ENCODE data around the gene IGF2BP1. TPM values are rescaled to one million over a fixed set of nuclear protein-coding genes. Genes with fewer than 3 reads are reported as not detected.

Gene IGF2BP1
- not detected in 2 replicates for total RNA-seq

DNA sequence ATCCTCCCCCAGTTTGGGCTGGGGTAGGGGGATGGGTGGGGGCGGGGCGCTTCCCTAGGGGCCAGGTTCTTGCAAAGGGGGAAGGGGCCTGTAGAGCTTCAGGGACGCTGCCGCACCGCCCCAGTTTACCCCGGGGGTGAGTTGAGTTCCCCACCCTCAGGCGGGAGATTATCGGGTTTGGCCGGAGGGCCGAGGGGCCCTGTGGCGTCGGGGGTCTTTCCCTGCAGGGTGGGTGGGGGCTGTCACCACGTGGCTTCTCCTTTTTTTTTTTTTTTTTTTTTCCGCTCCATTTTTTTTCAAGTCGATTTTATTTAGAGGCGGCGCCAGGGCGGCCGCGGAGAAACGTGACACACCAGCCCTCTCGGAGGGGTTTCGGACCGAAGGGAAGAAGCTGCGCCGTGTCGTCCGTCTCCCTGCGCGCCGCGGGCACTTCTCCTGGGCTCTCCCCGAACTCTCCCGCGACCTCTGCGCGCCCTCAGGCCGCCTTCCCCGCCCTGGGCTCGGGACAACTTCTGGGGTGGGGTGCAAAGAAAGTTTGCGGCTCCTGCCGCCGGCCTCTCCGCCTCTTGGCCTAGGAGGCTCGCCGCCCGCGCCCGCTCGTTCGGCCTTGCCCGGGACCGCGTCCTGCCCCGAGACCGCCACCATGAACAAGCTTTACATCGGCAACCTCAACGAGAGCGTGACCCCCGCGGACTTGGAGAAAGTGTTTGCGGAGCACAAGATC, at the start of gene IGF2BP1:
TSS of gene IGF2BP1 (plus strand) at position 283 of the 724 bp plus-strand sequence. CDS start at position 644, 361 bp downstream.

Other genes starting within 250 kb of the IGF2BP1 start
- gene TTLL6, start 180.2 kb upstream of the IGF2BP1 start, total RNA-seq: not detected in 2 replicates
- 27.6 and 32.7 TPM in 2 replicates for gene CALCOCO2, start 166.3 kb upstream of the IGF2BP1 start, total RNA-seq
- 133 and 215 TPM in 2 replicates for gene ATP5MC1, start 104.6 kb upstream of the IGF2BP1 start, total RNA-seq
- 72.0 and 79.5 TPM in 2 replicates for gene UBE2Z, start 89.0 kb upstream of the IGF2BP1 start, total RNA-seq
- 92.3 and 99.6 TPM in 2 replicates for gene SNF8, start 52.5 kb upstream of the IGF2BP1 start, total RNA-seq
- gene GIP, start 28.8 kb upstream of the IGF2BP1 start, total RNA-seq: not detected in 2 replicates
- gene B4GALNT2, start 135.4 kb downstream of the IGF2BP1 start, total RNA-seq: 0.49 and 3.5 TPM in 2 replicates
- not detected in 2 replicates for gene GNGT2, start 213.2 kb downstream of the IGF2BP1 start, total RNA-seq
- gene ABI3, start 213.3 kb downstream of the IGF2BP1 start, total RNA-seq: not detected in 2 replicates
- 0.11 TPM in 1 of 2 replicates, not detected in the other for gene PHOSPHO1, start 233.4 kb downstream of the IGF2BP1 start, total RNA-seq